NCI-H1930 (cell line): Measurements from ENCODE around the gene TBC1D19.
A peak's percentile ranks its signal among the peaks of the same experiment; 100 is the strongest.

Experiments
- DNase-seq, 2 experiments: peaks; one replicate each; lab custom pipeline; 2025; lab: John Stamatoyannopoulos, UW

The TBC1D19 gene

GRCh38 chr4:26732356-26732755 lies 148.5 kb downstream of the TBC1D19 start:
- no peak for DNase-seq

DNA sequence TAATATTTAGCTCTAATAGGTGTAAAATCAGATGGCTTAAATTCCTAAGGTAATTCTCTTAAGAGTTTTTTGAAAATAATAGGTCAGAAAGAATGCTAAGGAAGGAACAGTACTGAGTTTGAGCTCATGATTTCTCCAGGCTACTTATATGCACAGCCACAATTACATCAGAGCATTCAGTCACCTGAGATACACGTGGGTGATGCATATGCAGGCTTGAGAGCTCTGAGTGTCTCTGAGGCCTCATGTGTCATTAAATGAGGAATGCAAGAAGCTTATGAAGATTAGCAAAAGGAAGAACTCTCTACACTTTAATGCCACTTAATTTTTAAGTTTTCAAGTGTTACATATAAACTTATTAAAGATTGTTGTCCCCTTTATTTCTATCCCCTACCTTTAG lies 152.7 kb downstream of the TBC1D19 start:
- no peak for DNase-seq

DNA sequence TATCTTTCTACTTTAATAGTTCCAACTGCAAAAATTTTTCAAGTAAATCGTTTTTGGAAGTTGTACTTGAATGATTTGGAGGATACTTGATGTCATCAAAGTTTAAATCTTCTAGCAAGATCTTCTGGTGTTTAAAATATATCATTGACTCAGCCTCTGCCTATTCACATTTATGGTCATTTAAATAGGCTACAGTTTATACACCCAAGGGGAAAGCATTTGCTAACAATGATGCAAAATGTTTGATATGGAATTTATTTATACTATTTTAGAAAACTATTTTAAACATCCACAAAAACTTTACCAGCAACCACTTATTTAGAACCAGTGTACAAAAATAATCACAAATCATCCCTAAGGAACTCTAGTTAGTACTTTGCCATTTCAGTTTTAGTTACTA lies 153.5 kb downstream of the TBC1D19 start:
- no peak for DNase-seq

DNA sequence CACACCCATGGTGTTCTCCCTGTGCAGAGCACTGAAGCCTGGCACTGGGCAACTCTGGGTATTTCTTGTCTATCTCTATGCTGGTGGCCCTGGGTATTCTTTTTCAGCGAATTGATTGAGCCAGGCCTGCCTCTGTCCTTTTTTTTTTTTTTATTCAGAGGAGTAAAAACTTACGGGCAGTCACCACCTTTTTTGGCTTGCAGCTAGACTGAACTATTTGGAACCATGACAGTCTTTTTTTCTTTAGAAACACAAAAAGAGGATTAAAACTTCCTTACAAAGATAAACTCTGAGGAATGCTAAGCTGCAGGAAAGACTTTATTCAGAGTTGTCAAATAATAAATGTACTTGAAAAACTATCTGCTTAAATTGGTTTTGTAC lies 157.6 kb downstream of the TBC1D19 start:
- no peak for DNase-seq

DNA sequence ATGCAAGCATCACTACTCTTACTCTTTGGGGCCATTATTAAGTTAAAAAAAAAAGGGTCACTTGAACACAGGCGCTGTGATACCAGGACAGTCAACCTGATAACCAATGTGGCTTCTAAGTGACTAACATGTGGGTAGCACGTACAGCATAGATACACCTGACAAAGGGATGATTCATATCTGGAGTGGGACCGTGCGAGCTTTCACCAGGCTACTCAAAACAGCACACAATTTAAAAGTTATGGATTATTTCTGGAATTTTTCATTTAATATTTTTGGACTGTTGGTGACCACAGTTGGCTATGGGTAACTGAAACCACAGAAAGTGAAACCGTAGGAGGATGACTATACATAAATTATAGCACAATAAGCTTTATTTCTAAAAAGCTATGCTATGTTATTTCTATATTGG lies 162.9 kb downstream of the TBC1D19 start:
- DNase-seq, result no peak

GRCh38 chr4:26748811-26749210 lies 164.9 kb downstream of the TBC1D19 start:
- DNase-seq, result no peak

GRCh38 chr4:26749867-26750266 lies 166.0 kb downstream of the TBC1D19 start:
- no peak for DNase-seq

DNA sequence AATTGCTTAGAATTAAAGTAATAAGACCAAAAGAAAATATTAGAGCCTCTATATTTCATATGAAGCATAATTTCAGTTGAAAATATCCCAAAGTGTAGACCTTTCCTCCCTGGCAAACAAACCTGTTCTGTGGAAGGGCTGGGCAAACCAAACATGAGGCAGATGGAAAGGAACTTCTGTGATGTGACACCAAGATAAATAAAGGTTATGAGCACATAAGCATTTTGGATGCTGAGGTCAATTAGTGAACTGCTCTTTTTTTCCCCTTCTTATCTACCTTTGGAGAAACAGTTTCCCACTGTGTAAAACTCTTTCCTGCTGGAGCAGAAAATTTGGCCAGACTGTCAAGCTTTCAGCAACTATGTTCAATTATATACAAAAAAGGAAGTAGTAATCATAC lies 167.1 kb downstream of the TBC1D19 start:
- no peak for DNase-seq

- DNase-seq, result no peak
These were observed 168.0 kb downstream of the TBC1D19 start for GRCh38 chr4:26751838-26752237.

GRCh38 chr4:26753187-26753586 lies 169.3 kb downstream of the TBC1D19 start:
- no peak for DNase-seq

DNA sequence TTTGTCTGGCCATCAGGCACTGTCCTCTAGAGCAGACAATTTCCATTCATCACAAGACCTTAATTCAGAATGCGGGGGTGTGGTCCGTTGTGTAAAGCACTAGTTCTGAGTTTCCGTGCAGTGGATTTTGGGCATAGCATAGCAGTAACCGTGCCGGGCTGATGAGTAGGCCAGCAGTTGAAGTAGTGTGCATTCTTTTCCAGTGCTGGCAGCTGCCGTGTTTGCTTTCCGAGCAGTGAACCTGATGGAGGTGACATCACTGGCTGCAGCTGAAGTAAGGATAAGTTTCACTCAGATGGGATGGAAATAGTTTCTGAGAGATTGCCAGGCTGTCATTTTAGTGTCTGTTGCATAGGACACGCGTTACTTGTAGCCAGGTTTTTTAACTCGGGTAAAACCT lies 169.7 kb downstream of the TBC1D19 start:
- no peak for DNase-seq

- DNase-seq, result no peak
These were observed 173.9 kb downstream of the TBC1D19 start for GRCh38 chr4:26757751-26758150.

GRCh38 chr4:26758899-26759298 lies 175.0 kb downstream of the TBC1D19 start:
- no peak for DNase-seq

GRCh38 chr4:26762650-26763049 lies 178.8 kb downstream of the TBC1D19 start:
- no peak for DNase-seq

- no peak for DNase-seq
These were observed 179.2 kb downstream of the TBC1D19 start for GRCh38 chr4:26763063-26763462.

GRCh38 chr4:26763648-26764047 lies 179.8 kb downstream of the TBC1D19 start:
- DNase-seq, result no peak

DNA sequence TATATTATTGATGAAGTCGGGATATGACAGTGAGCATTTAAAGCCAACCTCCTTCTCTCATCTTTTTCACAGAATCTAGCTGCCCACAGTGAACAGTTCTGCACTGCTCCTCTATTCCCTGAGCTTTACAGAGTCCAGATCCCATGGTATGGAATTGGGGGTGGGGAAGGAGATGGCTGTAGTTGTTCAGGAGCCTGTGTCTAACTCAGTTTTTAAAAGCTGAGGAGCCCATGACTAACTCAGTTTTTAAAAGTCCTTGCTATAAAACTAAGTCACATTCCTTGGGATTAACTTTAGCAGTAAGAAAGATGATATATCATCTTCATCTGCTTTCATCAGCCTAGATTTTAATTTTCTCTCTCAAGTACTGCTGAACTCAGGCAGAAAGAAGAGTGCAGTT lies 180.3 kb downstream of the TBC1D19 start:
- no peak for DNase-seq

GRCh38 chr4:26765515-26765914 lies 181.6 kb downstream of the TBC1D19 start:
- DNase-seq, result no peak

- DNase-seq, result no peak
These were observed 182.3 kb downstream of the TBC1D19 start for GRCh38 chr4:26766141-26766540.

GRCh38 chr4:26772096-26772873 lies 188.4 kb downstream of the TBC1D19 start:
- DNase-seq, result peak in 1 of 2 experiments; percentile 7

DNA sequence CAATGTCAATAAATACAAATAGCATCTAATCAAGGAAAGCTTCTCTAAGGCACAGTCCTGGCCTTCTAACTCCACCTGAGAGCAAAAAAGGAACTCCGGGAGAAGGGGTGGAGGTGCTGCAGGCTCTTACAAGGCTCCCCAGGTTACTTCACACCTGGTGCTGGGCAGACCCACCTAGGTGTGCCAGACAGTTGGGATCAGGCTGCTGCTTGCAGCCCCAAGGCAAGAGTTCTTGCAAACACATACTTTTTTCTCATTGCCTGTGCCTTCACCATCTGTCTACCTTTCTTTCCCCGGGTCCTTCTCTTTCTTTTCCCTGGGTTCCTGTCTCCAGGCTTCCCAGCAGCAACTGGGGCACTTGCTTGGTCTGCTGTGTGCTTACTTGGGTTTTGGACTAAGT lies 195.3 kb downstream of the TBC1D19 start:
- DNase-seq, result no peak

GRCh38 chr4:26779674-26780073 lies 195.8 kb downstream of the TBC1D19 start:
- no peak for DNase-seq

- no peak for DNase-seq
These were observed 196.7 kb downstream of the TBC1D19 start for GRCh38 chr4:26780539-26780938.

DNA sequence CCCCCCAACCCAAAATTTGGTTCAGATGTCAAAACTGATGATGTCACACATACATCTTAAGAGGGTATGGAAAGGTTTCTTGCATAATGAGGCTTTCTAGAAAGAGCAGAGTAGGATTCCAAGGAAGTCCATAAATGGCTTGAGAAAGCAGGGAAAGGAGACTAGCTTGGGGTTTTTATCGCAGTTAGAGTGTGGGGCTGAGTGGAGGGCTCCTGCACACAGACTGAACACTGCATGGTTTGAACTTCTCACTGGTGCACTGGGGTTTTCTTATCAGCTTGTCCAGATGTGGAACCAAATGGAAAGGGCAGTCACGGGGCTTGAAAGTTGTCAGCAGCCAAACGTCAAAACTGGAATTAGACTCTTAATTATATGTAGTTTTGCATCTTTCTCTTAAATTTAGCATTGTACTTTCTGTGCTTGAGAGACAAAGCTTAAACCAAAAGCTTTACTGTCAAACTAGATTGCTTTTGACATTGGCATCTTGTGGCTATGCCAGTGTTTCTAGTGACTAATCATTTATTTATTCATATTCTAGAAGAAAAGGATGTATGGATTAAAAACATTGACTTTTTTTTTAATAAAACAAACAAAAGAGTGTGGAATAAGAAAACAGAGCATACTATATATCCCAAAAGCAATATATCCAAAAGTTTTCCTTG lies 198.4 kb downstream of the TBC1D19 start:
- DNase-seq, result no peak
